Sigmoid colon (tissue), 7 donors: Measurements from ENCODE around the gene PTPRE. TPM values are rescaled to one million over a fixed set of nuclear protein-coding genes. Genes with fewer than 3 reads are reported as not detected.

Experiments used
- DNase-seq: peaks from one replicate; pipeline ENCODE4 v3.0.0-alpha.2; 2019
- H3K27ac ChIP-seq, 4 donors: fragments of 200-600 bp; sonication (generic); one replicate each; pipeline ENCODE4 v1.5.1; 2016 to 2019; ENCODE audit warnings: mild to moderate bottlenecking in 1 of 4
- H3K27me3 ChIP-seq, 3 donors: fragments of 200-600 bp; sonication (generic); one replicate each; pipeline ENCODE4 v1.5.1; 2019; ENCODE audit warnings: mild to moderate bottlenecking in 1 of 3
- H3K36me3 ChIP-seq, 4 donors: fragments of 200-600 bp; sonication (generic); one replicate each; pipeline ENCODE4 v1.5.1; 2016 to 2019
- H3K4me1 ChIP-seq, 4 donors: fragments of 200-600 bp; sonication (generic); one replicate each; pipeline ENCODE4 v1.5.1; 2017 to 2019
- H3K4me3 ChIP-seq, 4 donors: fragments of 200-600 bp; sonication (generic); one replicate each; pipeline ENCODE4 v1.5.1; 2017 to 2019; ENCODE audit warnings: mild to moderate bottlenecking in 2 of 4, moderate library complexity in 1 of 4
- H3K9me3 ChIP-seq, 4 donors: fragments of 200-600 bp in 3 of 4; sonication (generic) in 3 of 4; one replicate each; pipeline versions ENCODE4 v1.5.1 to v1.6.1; 2013 to 2019
- EP300 ChIP-seq, 4 donors: sonication (generic); formaldehyde crosslinking; IDR thresholded peaks; one replicate each; pipeline ENCODE4 v1.6.1; 2017; ENCODE audit warnings: antibody characterized with exemption in 4 of 4
- POLR2A ChIP-seq, 2 donors: fragments of 450-650 bp; IDR thresholded peaks; one replicate each; pipeline ENCODE4 v1.6.1; 2016; ENCODE audit warnings: antibody characterized with exemption in 2 of 2, mild to moderate bottlenecking in 2 of 2, moderate library complexity in 2 of 2
- POLR2AphosphoS5 ChIP-seq, 4 donors: sonication (generic); formaldehyde crosslinking; IDR thresholded peaks; one replicate each; pipeline ENCODE4 v1.6.1; 2017; ENCODE audit warnings: antibody characterized with exemption in 4 of 4
- WGBS, 2 donors: extraction: QIAGEN DNeasy Blood & Tissue Kit; methylation state at CpG; one replicate each; pipeline ENCODE4 v1.1.7; 2013; 5-methylcytosine and 5-hydroxymethylcytosine counted together
- intact Hi-C: fragments of 100-400 bp; cut with DNase I; formaldehyde crosslinking; loops from one replicate; pipeline ENCODE4 v1.15.1; 2023
- polyA plus RNA-seq, 3 donors: library from polyadenylated mRNA; stranded (reverse); fragments of 200-250 nt; gene quantifications; one replicate each; pipeline ENCODE4 v1.2.3, GENCODE V29; 2013
- total RNA-seq, 4 donors: library from RNA; depleted of rRNA; stranded (reverse); fragments of >200 nt; gene quantifications; one replicate each; pipeline ENCODE4 v1.1.0, GENCODE V29; 2016
- TF ChIP-seq, protein P1 (sequence below), 4 experiments: fragments of 450-650 bp in 3 of 4; fragments of 200-600 bp in 1 of 4; IDR thresholded peaks; one replicate each; pipeline ENCODE4 v1.5.1; 2016 to 2019; ENCODE audit warnings: antibody characterized with exemption in 4 of 4, mild to moderate bottlenecking in 3 of 4, moderate library complexity in 2 of 4
- donor health status: healthy with polysubstance abuse.
- donor health status: Bipolar disorder and iron deficiency.
- donor health status: healthy.

The PTPRE gene
- total and polyA plus RNA-seq, 7 donors: 4.2 to 17.9 (median 11.9) TPM

DNA sequence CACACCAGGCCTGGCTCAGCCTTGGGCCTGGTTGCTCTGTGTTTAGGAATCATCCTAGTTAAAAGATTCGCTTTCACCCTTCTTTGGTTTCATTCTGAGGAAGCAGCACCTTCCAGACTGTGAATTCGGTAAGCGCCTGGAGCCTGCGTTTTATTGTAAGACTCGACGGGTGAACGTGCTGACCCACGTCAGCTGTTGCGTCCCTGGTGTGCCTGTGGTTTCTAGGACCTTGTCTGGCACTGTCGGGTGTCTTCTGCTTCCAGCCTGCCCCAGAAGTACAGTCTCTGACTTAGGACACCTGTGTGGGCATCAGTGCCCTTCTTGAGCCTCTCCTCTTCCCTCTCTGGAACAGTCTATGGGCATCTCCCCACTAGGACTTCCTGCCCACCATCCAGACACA lies 193.0 kb downstream of the PTPRE start:
- no peak for DNase-seq
- Histone ChIP-seq H3K4me3 (no peak overlapping the region), H3K27me3 (no peaks in the 10 kb centered on the region), H3K36me3 (no peaks in the 10 kb centered on the region), H3K9me3 (no peaks in the 10 kb centered on the region), H3K27ac (no peak overlapping the region), H3K4me1 (peaks cover 0 to 8% (median 4%) of the 10 kb centered on the region in 4 donors)
- WGBS, 2 donors: 97% methylated on average over 10 of the region's 10 CpGs
- TF ChIP-seq, protein P1, sequence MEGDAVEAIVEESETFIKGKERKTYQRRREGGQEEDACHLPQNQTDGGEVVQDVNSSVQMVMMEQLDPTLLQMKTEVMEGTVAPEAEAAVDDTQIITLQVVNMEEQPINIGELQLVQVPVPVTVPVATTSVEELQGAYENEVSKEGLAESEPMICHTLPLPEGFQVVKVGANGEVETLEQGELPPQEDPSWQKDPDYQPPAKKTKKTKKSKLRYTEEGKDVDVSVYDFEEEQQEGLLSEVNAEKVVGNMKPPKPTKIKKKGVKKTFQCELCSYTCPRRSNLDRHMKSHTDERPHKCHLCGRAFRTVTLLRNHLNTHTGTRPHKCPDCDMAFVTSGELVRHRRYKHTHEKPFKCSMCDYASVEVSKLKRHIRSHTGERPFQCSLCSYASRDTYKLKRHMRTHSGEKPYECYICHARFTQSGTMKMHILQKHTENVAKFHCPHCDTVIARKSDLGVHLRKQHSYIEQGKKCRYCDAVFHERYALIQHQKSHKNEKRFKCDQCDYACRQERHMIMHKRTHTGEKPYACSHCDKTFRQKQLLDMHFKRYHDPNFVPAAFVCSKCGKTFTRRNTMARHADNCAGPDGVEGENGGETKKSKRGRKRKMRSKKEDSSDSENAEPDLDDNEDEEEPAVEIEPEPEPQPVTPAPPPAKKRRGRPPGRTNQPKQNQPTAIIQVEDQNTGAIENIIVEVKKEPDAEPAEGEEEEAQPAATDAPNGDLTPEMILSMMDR (IDR thresholded peaks at IDR 0.05): no peak
- TF ChIP-seq EP300 (IDR thresholded peaks at IDR 0.05) (no peak), POLR2A (IDR thresholded peaks at IDR 0.05) (no peak), POLR2AphosphoS5 (IDR thresholded peaks at IDR 0.05) (no peak)
- intact Hi-C loops: no loop called here

DNA sequence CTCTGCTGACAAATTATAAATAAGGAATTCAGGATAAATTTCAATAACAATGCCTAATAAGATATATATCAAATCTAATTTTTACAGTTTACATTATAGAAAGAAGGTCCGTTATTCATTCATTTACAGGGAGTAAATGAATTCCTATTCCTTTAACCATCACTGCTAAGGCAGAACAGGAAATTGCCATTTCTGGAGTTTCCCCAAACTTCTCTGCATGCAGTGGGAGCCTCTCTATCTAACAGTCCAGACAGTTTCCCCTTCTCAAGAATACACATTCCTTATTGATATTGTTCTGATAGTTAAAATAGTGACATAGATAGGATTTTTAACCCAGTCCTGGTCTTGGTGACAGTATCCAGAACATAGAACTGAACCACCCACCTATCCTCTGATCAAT lies 195.0 kb downstream of the PTPRE start:
- no peak overlapping the region for H3K27ac ChIP-seq
- no peaks in the 10 kb centered on the region for H3K36me3 ChIP-seq
- TF ChIP-seq POLR2A (IDR thresholded peaks at IDR 0.05) (no peak), POLR2AphosphoS5 (IDR thresholded peaks at IDR 0.05) (no peak), EP300 (IDR thresholded peaks at IDR 0.05) (no peak)
- TF ChIP-seq, protein P1 (IDR thresholded peaks at IDR 0.05): no peak
- intact Hi-C loops: no loop called here
- no peak overlapping the region for H3K4me3 ChIP-seq
- no peak for DNase-seq
- H3K9me3 ChIP-seq: no peaks in the 10 kb centered on the region
- H3K4me1 ChIP-seq: peaks cover 0 to 8% (median 4%) of the 10 kb centered on the region in 4 donors
- no peaks in the 10 kb centered on the region for H3K27me3 ChIP-seq
- 88% methylated on average over 1 of the region's 1 CpG for WGBS, 2 donors

DNA sequence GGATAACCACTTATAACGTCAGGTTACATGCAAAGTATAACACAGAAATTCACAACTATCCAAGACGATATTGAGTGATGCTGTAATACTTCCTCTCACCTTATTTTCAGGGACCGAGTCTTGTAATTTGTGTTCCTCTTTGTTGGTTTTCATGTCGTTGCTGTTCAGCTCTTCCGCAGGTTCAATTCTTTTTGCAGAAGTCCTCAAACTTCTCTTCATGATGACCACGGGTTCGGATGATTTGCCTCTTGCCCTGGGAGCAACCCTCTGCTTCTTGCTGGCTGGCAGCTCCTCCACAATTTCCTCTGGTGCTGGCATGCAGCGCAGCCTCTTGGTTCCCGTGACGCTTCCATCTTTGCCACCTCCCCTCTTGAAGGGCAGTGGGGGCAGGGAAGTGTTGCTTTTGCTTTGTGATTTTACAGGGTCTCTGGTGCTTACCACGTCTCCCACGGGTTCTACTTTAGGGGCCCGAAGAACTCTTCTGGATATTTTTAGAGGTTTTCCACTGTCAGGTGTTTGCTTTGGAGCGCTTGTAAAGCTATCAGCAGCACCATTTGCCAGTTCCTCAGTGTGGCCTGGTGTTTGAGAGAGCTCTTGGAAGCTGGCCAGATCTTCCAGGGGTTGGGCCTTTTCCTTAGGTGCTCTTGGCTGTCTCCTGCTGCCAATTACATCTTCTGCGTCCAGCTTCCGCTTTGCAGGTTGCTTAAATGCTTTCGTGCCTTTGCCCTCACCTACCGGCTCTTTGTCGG lies 195.8 kb downstream of the PTPRE start:
- intact Hi-C loops: no loop called here
- Histone ChIP-seq H3K27ac (no peak overlapping the region), H3K36me3 (no peaks in the 10 kb centered on the region), H3K9me3 (no peaks in the 10 kb centered on the region), H3K27me3 (no peaks in the 10 kb centered on the region), H3K4me1 (peaks cover 0 to 8% (median 4%) of the 10 kb centered on the region in 4 donors), H3K4me3 (no peak overlapping the region)
- no peak for DNase-seq
- no peak for TF ChIP-seq POLR2AphosphoS5 (IDR thresholded peaks at IDR 0.05)
- TF ChIP-seq, protein P1 (IDR thresholded peaks at IDR 0.05): no peak
- no peak for TF ChIP-seq POLR2A (IDR thresholded peaks at IDR 0.05)
- TF ChIP-seq EP300 (IDR thresholded peaks at IDR 0.05): no peak
- WGBS, 2 donors: 70 to 79% methylated on average over 19 of the region's 19 CpGs

DNA sequence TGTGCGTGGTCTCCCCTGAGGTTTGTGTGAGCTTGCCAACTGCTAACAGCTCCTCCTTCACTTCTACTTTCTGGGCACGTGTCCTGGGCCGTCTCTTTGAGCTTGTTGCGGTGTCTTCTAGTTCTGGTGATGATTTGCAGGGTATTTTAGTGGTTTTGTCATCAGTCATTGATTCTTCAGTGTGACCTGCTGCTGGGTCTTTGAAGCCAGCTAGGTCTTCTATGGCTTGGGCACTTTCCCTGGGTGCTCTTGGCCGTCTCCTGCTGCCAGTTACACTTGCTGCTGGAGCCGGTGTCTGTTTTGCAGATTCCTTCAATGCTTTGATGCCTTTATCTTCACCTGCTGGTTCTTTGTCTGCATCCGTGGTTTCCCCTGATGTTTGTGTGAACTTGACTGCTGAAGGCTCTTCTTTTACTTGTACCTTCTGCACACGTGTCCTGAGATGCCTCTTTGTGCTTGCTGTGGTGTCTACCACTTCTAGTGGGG lies 196.4 kb downstream of the PTPRE start:
- no peak overlapping the region for H3K4me3 ChIP-seq
- intact Hi-C loops: no loop called here
- H3K27me3 ChIP-seq: no peaks in the 10 kb centered on the region
- DNase-seq: no peak
- H3K36me3 ChIP-seq: no peaks in the 10 kb centered on the region
- TF ChIP-seq EP300 (IDR thresholded peaks at IDR 0.05) (no peak), POLR2AphosphoS5 (IDR thresholded peaks at IDR 0.05) (no peak), POLR2A (IDR thresholded peaks at IDR 0.05) (no peak)
- TF ChIP-seq, protein P1 (IDR thresholded peaks at IDR 0.05): no peak
- H3K4me1 ChIP-seq: peaks cover 0 to 8% (median 4%) of the 10 kb centered on the region in 4 donors
- no peak overlapping the region for H3K27ac ChIP-seq
- H3K9me3 ChIP-seq: no peaks in the 10 kb centered on the region
- WGBS, 2 donors: 84 to 90% methylated on average over 8 of the region's 8 CpGs
